ENCODE results near the gene BATF.

The BATF gene

DNA sequence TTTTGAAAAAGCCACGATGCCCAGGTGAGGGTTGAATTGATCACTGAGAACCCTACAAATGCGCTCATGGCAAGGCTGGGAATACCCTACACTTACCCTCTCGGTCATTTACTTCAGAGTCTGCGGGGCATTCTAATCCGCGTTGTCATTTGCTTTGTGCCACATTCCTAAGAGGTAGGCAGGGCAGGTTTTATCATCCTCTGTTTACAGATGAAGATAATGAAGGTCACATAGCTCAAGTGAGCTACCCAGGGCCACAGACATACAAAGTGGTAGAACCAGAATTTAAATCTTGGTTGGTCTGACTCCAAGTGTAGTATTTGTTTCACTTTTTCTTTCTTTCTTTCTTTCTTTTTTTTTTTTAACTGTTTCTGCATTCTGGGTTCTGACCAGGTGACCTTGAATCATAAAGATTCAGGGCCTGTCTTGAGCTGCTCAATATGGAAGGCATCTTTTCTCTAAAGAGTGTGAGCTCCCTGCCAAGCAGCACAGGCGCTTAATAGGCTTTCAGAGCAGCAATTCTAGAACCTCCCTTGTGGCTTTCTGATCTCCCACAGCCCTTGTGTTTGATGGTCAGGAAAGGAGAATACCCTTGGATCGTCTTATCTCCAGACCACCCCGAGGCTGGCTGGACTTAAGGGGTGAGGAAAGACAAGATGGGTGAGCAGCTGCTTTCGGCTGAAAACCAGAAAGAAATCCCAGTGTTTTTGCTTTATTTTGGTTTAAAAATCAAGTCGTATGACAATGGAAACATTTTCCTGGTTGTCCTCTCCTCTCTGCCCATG lies 662 bp upstream of the BATF start:
- FAIRE-seq = no peak
- DNase-seq (ENCODE audit: insufficient read length) = no peak
- TF ChIP-seq POLR2AphosphoS5 (IDR thresholded peaks at IDR 0.05; ENCODE audit: low read depth, low read length) (no peak), TAF1 (IDR thresholded peaks at IDR 0.05; ENCODE audit: borderline replicate concordance, low read depth, low read length) (no peak), POLR2A (IDR thresholded peaks at IDR 0.05; ENCODE audit: low read depth, low read length) (no peak)

DNA sequence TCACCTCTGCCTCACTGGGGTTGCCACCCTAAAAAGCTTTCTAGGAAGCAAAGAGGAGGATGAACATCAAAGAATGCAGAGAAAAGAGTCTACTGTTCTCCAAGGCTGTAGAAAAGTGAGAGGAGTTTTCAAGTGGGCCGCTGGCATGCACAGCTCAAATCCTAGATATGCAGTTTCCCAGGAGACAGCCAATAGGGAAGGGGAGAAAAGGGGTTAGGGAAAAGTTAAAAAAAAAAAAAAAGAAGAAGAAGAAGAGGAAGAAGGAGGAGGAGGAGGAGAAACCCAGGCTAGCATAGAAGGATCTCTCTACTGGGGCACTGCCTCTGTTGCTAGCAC lies 682 bp downstream of the BATF start:
- DNase-seq (ENCODE audit: insufficient read length) (no peak), FAIRE-seq (no peak)
- TF ChIP-seq POLR2A (IDR thresholded peaks at IDR 0.05; ENCODE audit: low read depth, low read length) (no peak), POLR2AphosphoS5 (IDR thresholded peaks at IDR 0.05; ENCODE audit: low read depth, low read length) (no peak), TAF1 (IDR thresholded peaks at IDR 0.05; ENCODE audit: borderline replicate concordance, low read depth, low read length) (no peak)

DNA sequence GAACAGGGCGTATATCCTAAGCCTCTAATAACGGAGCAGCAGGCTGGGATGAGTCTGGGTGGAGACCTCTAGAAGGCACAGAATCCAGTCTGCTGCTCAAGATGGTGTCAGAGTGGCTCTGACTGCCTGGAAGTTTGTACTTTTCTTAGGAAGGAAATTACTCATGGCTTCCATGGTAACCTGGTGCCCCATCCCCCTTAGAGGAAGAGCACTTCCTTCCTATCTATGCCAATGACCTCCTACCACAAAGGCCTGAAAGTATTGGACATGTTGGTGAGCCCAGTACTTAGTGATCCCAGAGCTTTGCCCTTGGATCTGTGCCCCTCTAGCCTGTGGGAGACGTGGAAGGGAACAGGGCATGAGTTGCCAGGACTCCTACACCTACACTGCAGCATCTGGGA lies 1.5 kb downstream of the BATF start:
- TF ChIP-seq POLR2AphosphoS5 (IDR thresholded peaks at IDR 0.05; ENCODE audit: low read depth, low read length) = no peak
- no peak for TF ChIP-seq TAF1 (IDR thresholded peaks at IDR 0.05; ENCODE audit: borderline replicate concordance, low read depth, low read length)
- no peak for TF ChIP-seq POLR2A (IDR thresholded peaks at IDR 0.05; ENCODE audit: low read depth, low read length)
- DNase-seq (ENCODE audit: insufficient read length) (no peak), FAIRE-seq (no peak)

DNA sequence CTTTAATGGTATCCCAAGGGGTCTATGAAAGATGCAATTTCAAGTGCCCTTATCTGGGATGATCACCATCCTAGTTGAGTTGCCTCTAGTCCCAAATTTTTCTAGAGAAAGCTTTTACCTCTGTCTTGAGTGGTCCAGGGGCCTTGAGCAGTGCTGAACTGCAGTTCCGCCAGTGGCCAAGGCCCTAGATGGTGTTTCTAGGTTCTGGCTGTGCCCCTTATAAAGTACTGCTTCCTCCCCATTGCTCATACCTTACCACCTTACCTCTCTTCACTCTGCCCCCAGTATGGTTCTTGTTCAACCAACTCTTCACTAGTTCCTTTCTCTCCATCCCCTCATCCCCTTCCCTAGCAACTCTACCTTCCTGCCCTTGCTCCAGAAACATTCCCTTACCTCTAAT lies 3.7 kb downstream of the BATF start:
- TF ChIP-seq TAF1 (IDR thresholded peaks at IDR 0.05; ENCODE audit: borderline replicate concordance, low read depth, low read length) = no peak
- no peak for TF ChIP-seq POLR2AphosphoS5 (IDR thresholded peaks at IDR 0.05; ENCODE audit: low read depth, low read length)
- no peak for TF ChIP-seq POLR2A (IDR thresholded peaks at IDR 0.05; ENCODE audit: low read depth, low read length)
- DNase-seq (ENCODE audit: insufficient read length) = no peak
- FAIRE-seq = no peak

DNA sequence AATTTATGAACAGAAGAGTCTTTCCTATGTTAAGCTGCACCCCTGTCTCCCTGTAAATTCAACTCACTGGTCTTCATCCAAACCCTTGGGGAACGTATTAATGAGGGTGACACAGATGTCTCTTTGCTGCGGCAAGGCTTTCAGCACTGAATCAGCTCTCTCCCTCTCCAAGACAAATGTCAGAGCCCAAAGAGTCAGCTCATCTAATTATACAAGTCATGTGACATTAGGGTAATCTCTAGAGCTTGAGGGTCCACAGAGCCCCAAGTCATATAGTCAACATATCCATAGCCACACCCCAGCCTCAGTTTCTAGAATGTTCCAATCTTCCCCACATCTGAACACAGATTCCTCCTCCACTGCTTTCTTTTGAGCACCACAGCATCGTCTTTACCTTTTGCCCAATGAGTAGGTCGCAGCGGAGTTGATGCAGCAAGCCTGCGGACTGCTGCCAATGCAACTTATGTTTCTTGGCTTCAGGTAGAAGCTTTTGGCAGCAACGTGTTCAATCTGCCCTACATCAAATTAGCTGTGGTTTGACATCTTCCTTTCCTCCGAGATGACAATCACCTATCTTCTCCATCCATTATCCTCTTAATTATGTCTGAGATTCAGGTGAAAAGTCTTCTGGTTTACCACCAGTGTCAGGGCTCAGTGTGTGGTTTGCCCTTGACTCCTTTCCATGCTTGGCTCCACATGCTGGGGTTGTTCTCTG lies 5.3 kb downstream of the BATF start:
- FAIRE-seq = no peak
- no peak for TF ChIP-seq POLR2A (IDR thresholded peaks at IDR 0.05; ENCODE audit: low read depth, low read length)
- no peak for TF ChIP-seq POLR2AphosphoS5 (IDR thresholded peaks at IDR 0.05; ENCODE audit: low read depth, low read length)
- no peak for TF ChIP-seq TAF1 (IDR thresholded peaks at IDR 0.05; ENCODE audit: borderline replicate concordance, low read depth, low read length)
- no peak for DNase-seq (ENCODE audit: insufficient read length)

DNA sequence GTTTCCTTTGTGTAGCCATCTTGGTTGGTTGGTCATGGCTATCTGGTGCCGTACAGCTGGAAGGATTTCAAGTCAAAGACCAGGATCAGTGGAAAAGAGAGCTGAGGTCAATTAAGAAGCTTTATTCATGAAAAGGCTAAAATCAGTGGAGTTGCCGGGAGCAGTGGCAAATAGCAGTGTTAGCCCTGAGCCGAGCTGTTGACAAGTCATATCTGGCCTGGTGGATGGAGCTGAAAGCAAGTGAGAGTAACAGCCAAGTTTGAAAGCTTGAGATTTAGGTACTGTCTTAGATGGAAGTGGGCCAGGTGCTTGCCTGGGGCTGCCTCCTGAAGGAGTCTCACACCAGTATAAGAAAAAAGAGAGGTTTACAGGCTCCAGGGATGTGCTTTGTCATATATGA lies 9.0 kb downstream of the BATF start:
- DNase-seq (ENCODE audit: insufficient read length) (no peak), FAIRE-seq (no peak)
- no peak for TF ChIP-seq TAF1 (IDR thresholded peaks at IDR 0.05; ENCODE audit: borderline replicate concordance, low read depth, low read length)
- no peak for TF ChIP-seq POLR2A (IDR thresholded peaks at IDR 0.05; ENCODE audit: low read depth, low read length)
- no peak for TF ChIP-seq POLR2AphosphoS5 (IDR thresholded peaks at IDR 0.05; ENCODE audit: low read depth, low read length)

DNA sequence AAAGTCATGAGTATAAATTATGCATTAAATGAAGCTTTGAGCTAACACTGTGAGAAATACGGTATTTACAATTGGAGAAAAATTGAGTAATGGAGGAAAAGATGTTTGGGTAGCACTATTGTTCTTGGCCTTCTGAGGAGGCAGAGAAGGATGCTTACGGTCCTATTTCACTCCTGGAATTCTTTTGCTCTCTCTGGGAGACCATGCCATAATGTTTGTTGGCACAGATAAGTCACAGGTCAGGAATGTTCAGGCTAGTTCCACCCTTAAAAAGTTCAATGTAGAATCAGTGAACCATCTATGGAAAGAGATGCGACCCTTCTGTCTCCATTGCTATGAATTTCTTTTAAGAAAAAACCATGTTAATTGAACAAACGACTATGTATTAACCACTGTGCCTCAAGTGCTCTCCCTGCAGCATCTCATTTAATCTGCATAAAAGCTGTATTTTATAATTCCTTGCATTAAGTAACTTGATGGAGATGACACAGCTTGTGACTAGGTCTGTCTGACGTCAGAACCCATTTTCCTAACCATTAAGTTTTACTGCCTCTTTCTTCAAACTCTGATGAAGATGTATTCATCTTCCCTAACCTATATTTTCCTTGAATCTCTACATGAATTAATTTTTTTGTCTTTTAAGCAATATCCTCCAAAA lies 9.5 kb downstream of the BATF start:
- DNase-seq (ENCODE audit: insufficient read length) (no peak), FAIRE-seq (no peak)
- no peak for TF ChIP-seq TAF1 (IDR thresholded peaks at IDR 0.05; ENCODE audit: borderline replicate concordance, low read depth, low read length)
- TF ChIP-seq POLR2A (IDR thresholded peaks at IDR 0.05; ENCODE audit: low read depth, low read length) = no peak
- TF ChIP-seq POLR2AphosphoS5 (IDR thresholded peaks at IDR 0.05; ENCODE audit: low read depth, low read length) = no peak

DNA sequence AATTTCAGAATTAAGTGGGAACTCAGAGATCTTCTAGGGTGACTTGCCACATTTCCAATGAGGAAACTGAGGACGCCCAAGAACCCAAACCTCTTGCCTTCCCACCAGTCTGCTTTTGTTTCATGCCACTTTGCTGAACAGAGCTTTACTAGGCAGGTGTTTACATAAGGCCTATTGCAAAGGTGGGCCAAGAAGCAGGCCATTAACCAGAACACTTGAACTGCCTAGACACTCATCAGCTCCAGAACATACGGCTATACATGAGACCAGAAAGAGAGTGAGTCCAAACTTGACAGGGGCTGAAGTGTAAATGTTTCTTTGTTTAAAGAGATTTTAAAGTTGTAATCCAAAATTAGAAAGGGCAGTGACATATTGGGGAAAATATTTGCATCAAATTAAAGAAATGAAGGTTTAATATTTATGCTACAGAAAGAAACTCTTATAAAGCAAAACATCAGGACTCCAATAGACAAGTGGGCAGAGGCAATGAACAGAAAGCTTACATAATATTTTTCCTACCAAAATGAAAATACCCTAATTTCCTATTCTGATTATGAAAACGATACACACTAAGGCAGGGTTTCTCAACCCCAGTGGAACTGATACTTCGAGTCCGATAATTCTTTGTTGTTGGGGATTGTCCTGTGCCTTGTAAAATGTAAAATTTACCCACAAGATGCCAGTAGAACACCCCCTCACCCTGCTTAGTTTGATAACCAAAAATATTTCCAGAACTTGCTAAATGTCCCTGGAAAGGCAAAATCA lies 11.7 kb downstream of the BATF start:
- DNase-seq (ENCODE audit: insufficient read length) (no peak), FAIRE-seq (peak; percentile 61)
- TF ChIP-seq POLR2A (IDR thresholded peaks at IDR 0.05; ENCODE audit: low read depth, low read length) (no peak), POLR2AphosphoS5 (IDR thresholded peaks at IDR 0.05; ENCODE audit: low read depth, low read length) (no peak), TAF1 (IDR thresholded peaks at IDR 0.05; ENCODE audit: borderline replicate concordance, low read depth, low read length) (no peak)

DNA sequence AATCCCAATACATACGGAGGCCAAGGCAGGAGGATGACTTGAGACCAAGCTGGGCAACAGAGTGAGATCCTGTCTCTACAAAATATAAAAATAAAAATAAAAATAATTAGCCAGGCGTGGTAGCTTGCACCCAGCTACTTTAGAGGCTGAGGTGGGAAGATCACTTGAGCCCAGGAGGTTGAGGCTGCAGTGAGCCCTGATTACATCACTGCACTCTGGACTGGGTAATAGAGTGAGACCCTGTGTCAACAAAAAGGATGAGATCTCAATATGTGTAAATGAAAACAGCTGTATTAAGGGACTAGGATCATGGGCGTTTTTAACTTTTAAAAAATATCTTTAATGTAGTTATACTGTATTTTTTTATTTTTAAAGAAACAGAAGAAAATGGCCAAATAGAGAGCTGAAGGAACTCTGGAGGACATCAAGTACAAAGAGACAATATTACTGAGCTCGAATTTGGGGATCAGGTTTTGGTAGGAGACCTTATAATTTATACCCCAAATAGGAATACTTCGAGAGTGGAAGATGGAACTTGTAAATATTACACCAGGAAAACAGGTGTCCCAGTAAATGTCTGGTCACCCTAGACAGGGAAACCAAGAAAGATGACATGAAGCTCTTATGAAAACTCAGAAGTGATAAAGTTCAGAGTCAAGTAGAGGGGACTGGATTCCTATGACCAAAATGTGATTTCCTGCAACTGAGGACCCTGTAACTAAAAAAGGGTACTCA lies 13.1 kb downstream of the BATF start:
- no peak for TF ChIP-seq POLR2A (IDR thresholded peaks at IDR 0.05; ENCODE audit: low read depth, low read length)
- TF ChIP-seq POLR2AphosphoS5 (IDR thresholded peaks at IDR 0.05; ENCODE audit: low read depth, low read length) = no peak
- TF ChIP-seq TAF1 (IDR thresholded peaks at IDR 0.05; ENCODE audit: borderline replicate concordance, low read depth, low read length) = no peak
- FAIRE-seq (no peak), DNase-seq (ENCODE audit: insufficient read length) (no peak)

DNA sequence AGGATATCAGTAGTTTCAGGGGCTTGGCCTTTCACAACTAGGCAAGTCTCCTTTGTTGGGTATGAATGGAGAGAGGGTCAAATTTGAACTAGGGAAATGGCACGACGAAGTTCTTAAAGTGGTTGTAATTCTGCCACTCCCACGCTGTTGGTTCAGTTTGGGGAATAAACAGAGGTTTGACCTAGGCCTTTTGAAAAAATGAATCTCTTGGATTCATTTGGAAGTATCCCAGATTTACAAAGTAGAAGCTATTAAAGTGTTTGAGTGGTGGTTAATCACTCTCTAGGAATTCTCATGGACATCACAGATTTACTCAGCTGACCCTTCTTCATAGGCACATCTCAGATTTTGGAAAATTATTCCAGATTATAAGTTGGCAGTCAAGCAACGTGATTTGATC lies 14.8 kb downstream of the BATF start:
- FAIRE-seq (no peak), DNase-seq (ENCODE audit: insufficient read length) (no peak)
- no peak for TF ChIP-seq POLR2AphosphoS5 (IDR thresholded peaks at IDR 0.05; ENCODE audit: low read depth, low read length)
- no peak for TF ChIP-seq POLR2A (IDR thresholded peaks at IDR 0.05; ENCODE audit: low read depth, low read length)
- no peak for TF ChIP-seq TAF1 (IDR thresholded peaks at IDR 0.05; ENCODE audit: borderline replicate concordance, low read depth, low read length)
